GM10266 (cell line): ENCODE data around the gene LRCH2.

Experiments used
- DNase-seq: peaks from one replicate; pipeline ENCODE4 v3.0.0; 2012; ENCODE audit errors: extremely low spot score
- CTCF ChIP-seq: IDR thresholded peaks from 2 replicates; pipeline ENCODE4 v1.5.1; 2012; ENCODE audit warnings: mild to moderate bottlenecking, low read depth; ENCODE audit not compliant: control insufficient read depth, insufficient read depth; ENCODE audit errors: missing control alignments

The LRCH2 gene

GRCh38 chrX:115204040-115204439 is 29.9 kb downstream of the LRCH2 start:
- TF ChIP-seq CTCF: no peak
- DNase-seq: no peak

DNA sequence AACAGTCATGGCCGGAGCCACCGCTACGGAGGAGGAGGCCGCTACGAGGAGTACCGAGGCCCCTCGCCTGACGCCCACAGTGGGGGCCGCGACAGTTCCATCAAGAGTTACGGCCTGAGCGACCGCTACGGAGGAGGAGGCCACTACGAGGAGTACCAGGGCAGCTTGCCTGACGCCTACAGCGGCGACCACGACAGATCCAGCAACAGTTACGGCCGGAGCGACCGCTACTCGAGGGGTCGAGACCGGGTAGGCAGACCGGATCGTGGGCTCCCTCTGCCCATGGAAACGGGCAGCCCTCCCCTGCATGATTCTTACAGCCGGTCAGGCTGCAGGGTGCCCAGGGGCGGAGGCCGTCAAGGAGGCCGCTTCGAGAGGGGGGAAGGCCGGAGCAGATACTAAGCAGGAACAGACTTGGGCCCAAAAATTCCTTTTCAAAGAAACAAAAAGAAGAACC is 41.6 kb downstream of the LRCH2 start:
- no peak for DNase-seq
- no peak for TF ChIP-seq CTCF

- no peak for TF ChIP-seq CTCF
- no peak for DNase-seq
Observed at GRCh38 chrX:115191490-115192243, 42.2 kb downstream of the LRCH2 start.

DNA sequence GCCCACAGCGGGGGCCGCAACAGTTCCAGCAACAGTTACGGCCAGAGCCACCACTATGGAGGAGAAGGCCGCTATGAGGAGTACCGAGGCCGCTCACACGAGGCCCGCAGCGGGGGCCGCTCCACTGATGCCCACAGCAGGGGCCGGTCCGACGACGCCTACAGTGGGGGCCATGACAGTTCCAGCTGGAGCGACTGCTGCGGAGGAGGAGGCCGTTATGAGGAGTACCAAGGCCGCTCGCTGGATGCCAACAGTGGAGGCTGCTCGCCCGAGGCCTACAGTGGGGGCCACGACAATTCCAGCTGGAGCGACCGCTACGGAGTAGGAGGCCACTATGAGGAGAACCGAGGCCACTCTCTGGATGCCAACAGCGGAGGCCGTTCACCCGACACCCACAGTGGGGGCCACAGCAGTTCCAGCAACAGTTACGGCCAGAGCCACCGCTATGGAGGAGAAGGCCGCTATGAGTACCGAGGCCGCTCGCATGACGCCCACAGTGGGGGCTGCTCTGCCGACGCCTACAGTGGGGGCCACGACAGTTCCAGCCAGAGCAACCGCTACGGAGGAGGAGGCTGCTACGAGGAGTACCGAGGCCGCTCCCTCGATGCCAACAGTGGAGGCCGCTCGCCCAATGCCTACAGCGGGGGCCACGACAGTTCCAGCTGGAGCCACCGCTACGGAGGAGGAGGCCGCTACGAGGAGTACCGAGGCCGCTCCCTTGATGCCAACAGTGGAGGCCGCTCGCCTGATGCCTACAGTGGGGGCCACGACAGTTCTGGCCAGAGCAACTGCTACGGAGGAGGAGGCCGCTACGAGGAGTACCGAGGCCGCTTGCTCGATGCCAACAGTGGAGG is 43.0 kb downstream of the LRCH2 start:
- no peak for DNase-seq
- TF ChIP-seq CTCF: no peak

GRCh38 chrX:115189646-115190635 is 44.0 kb downstream of the LRCH2 start:
- no peak for DNase-seq
- TF ChIP-seq CTCF: no peak

- no peak for TF ChIP-seq CTCF
- DNase-seq: no peak
Observed at GRCh38 chrX:115189110-115189509, 44.8 kb downstream of the LRCH2 start, which contains the start of gene RBMXL3. TSS of gene RBMXL3 (plus strand) at chrX:115189410. CDS start at chrX:115189442, 32 bp downstream.
